Stimulated activated effector memory CD8-positive, alpha-beta T cell treated with anti-CD3 and anti-CD28 coated beads, Interleukin-12 subunit alpha, Interleukin-12 subunit beta, amount 100 ng/mL, for 72 hours (primary cell): ENCODE results near the gene CA9.

Experiments
- ATAC-seq: fragments of 150-1000 bp; cut with Tn5 transposase; 2 replicates; pipeline ENCODE4 v1.10.0; 2021
- DNase-seq, 2 donors: peaks; one replicate each; pipeline ENCODE4 v3.0.0; 2021 to 2022; ENCODE audit warnings: low spot score in 2 of 2
- H3K27ac Mint-ChIP-seq: one replicate; pipeline ENCODE4 v1.8.0; 2022; ENCODE audit warnings: mild to moderate bottlenecking, mixed read lengths
- H3K36me3 Mint-ChIP-seq: one replicate; pipeline ENCODE4 v1.8.0; 2022; ENCODE audit warnings: mild to moderate bottlenecking, mixed read lengths
- H3K4me1 Mint-ChIP-seq: one replicate; pipeline ENCODE4 v1.8.0; 2022; ENCODE audit warnings: mixed read lengths
- H3K4me3 Mint-ChIP-seq: one replicate; pipeline ENCODE4 v1.8.0; 2022; ENCODE audit warnings: mild to moderate bottlenecking, mixed read lengths
- H3K9me3 Mint-ChIP-seq: one replicate; pipeline ENCODE4 v1.8.0; 2022; ENCODE audit warnings: mixed read lengths

CA9 gene

DNA sequence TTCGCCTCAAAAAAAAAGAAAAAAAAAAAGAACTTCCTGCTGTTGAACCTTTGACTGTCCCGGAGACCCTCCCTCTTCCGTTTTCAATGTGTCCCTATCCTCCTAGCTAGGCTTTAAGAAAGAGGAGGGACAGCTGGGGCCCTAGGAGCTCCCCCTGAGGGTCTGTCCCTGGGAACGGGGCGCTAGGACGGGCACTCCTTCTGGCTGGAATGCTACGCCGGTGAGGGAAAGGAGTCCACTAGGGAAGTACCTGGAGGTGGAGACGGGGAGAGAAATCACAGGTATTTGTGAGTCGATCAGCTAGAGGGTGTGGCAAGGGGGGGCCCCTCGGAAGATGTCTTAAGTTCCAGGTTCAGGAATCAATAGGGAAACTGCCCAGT lies 27.6 kb upstream of the CA9 start:
- ATAC-seq = no peak
- peak overlapping the region; percentile 96 for H3K27ac Mint-ChIP-seq
- H3K36me3 Mint-ChIP-seq = peaks cover 52% of the 10 kb centered on the region
- H3K9me3 Mint-ChIP-seq = no peaks in the 10 kb centered on the region
- peak overlapping the region; percentile 89 for H3K4me3 Mint-ChIP-seq
- H3K4me1 Mint-ChIP-seq = peaks cover 58% of the 10 kb centered on the region
- DNase-seq = no peak

DNA sequence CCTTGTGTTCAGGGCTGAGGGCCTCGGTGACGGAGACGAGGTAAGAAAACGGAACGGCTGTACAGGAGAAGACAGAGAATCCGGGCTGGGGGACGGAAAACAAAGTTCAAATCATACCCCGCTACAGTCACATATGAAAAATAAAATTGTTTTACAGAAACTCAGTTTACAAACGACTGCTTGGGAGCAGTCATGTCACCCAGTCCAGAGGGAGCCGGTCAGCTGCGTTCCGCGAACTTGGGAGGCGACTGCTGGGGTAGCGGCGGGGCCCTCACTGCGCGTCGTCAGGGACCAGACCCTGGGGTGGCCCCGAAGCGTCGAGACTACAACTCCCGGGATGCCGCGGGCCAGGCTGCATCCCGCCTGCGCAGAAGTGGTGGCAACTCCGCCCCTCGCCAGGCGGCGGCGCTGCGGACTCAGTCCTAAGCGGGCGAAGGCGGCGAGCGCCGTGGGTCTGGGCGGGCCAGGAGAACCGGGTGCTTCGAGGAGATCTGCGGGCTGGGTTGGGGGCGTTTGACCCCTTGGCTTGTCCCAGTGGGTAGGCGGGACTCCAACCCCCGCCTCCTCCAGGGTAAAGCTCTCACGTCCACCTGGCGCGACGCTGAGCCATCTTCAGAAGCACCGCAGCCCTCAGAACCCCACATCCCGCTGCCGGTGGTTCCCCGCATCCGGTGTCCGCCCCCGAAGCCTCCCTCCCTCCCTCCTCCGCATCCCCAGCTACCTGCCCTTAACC lies 27.0 kb upstream of the CA9 start:
- Mint-ChIP-seq H3K4me3 (peak overlapping the region; percentile 89), H3K27ac (peak overlapping the region; percentile 96), H3K4me1 (peaks cover 58% of the 10 kb centered on the region), H3K9me3 (no peaks in the 10 kb centered on the region), H3K36me3 (peaks cover 52% of the 10 kb centered on the region)
- DNase-seq = peak; percentile 96
- peak; percentile 92 for ATAC-seq

DNA sequence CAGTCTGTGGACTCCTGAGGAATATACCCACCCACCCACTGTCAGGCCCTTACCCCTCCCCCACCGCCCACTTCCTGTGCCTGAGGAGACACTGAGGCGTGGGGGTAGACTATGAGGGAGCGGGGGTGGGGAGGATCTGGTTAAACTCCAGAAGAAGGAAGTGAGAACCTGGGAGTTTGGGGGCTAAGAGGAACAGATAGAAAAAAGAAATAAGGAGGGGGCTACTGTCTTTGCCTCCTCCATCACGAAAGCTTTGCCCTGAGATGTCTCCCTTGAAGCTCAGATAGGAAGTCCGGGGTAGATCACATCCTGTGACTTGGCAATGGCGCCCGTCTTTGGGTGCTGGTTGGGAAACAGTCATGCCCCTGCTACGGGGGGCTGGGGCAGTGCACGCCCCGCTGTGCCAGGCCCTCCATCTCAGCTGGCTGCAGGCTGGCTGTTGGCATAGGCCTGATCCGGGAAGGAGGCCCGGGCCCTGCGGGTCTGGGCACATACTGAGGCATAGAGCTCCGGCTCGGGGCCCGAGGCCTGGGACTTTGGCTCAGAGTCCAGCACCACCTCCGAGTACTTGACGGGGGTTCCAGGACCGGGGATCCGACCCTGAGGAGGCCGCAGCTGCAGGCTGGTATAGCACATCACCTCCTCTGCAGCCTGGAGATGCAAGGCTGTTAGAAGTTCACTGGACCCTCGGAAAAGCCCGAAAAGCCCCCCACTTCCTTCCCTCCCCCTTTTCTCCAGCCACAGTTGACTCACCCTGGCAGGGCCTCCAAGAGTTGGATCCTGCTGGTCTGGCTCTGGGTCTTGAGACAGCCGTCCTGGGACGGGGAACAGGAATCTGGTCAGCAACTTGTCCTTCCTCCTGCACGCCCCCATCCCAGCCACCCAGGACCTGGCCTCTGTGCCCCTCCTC lies 24.0 kb upstream of the CA9 start:
- H3K4me3 Mint-ChIP-seq = peak overlapping the region; percentile 89
- DNase-seq = peak in 1 of 2 donors; percentile 74
- H3K27ac Mint-ChIP-seq = peak overlapping the region; percentile 96
- H3K9me3 Mint-ChIP-seq = no peaks in the 10 kb centered on the region
- H3K4me1 Mint-ChIP-seq = peaks cover 54% of the 10 kb centered on the region
- no peak for ATAC-seq
- peaks cover 37% of the 10 kb centered on the region for H3K36me3 Mint-ChIP-seq

DNA sequence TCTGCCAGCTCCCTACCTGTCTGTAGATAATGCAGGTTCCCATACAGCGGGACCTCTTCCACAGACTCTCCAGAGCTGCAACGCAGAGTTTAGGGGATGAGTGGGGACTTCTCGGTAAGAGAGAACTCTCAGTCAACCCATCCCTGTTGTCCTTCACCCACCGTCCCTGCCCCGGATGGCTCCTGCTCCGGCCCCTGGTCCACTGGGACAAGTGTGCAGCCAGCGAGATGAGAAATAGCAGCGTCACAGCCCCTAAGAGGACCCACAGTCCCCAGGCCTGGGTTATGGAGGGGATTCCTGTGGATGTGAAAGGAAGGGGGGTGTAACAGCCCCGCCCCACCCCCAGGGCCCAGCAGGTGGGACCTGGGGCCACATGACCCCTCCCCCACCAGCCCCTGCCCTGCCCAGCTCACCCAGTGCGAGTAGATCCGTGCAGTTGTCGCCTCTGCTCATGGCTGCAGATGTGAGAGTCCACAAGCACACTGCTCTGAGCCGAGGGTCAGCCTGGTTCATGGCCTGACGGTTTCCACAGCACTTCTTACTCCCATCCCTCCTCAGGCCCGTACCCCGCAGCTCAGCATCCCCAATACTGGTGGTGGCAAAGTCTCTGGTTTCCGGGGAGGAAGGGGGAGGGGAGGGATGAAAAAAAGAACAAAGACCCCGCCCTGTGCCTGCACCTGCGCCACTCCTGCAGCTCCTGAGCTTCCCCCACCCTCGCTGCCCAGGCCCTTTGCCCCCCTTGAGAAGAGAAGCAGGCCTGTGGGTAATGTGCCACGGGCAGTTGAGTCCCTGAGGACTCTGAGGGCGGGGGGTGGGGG lies 23.2 kb upstream of the CA9 start, which contains the start of gene SIT1:
Gene SIT1 (minus strand): TSS at position 591 of the 818 bp plus-strand sequence. CDS start 78 bp downstream, at position 513.
- Mint-ChIP-seq H3K27ac (peak within 1 kb of the TSS; percentile 96), H3K4me1 (peaks cover 51% of the 10 kb centered on the region), H3K36me3 (peaks cover 33% of the 10 kb centered on the region), H3K4me3 (peak within 1 kb of the TSS; percentile 89), H3K9me3 (no peaks in the 10 kb centered on the region)
- peak in 1 of 2 donors; percentile 72 for DNase-seq
- ATAC-seq = peak; percentile 24

DNA sequence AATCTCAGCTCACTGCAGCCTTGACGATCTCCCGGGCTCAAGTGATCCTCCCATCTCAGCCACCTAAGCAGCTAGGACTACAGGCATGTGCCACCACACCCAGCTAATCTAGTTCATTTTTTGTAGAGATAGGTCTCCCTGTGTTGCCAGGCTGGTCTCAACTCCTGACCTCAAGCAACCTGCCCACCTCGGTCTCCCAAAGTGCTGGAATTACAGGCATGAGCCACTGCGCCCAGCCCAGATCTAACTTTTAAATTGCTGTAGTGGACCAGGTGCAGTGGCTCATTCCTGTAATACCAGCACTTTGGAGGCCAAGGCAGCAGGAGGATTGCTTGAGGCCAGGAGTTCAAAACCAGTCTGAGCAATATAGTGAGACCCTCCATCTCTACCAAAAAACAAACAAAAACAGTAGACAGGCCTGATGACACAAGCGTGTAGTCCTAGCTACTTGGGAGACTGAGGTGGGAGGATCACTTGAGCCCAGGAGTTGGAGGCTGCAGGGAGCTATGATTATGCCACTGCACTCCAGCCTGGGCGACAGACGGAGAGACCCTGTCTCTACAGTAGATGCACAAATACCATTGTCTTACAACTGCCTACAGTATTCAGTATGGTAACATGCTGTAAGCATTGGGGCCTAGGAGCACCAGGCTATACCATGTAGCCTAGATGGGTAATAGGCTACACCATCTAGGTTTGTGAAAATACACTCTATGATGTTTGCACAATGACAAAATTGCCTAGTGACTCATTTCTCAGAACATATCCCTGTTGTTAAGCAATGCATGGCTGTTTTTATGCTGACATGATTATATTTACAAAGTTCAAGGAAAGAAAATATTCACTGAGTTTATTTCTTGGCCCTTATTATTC lies 21.5 kb upstream of the CA9 start:
- Mint-ChIP-seq H3K4me1 (peaks cover 58% of the 10 kb centered on the region), H3K4me3 (peak overlapping the region; percentile 89)

DNA sequence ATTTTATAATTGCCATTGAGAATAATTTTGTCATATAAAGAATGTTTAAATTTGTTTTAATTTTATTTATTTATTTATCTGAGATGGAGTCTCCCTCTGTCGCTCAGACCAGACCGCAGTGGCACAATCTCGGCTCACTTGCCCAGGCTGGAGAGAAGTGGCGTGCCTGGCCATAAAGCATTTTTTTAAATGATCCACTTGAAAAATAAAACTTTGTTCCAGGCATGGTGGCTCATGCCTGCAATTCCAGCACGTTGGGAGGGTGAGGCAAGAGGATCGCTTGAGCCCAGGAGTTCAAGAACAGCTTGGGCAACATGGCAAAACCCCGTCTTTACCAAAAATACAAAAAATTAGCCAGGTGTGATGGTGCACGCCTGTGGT lies 20.9 kb upstream of the CA9 start:
- DNase-seq (no peak), ATAC-seq (no peak)
- H3K9me3 Mint-ChIP-seq = no peaks in the 10 kb centered on the region
- peaks cover 33% of the 10 kb centered on the region for H3K36me3 Mint-ChIP-seq
- H3K27ac Mint-ChIP-seq = no peak overlapping the region
- H3K4me3 Mint-ChIP-seq = no peak overlapping the region
- H3K4me1 Mint-ChIP-seq = peaks cover 58% of the 10 kb centered on the region

More for the DNA sequence above, 21.5 kb upstream of the CA9 start:
- Mint-ChIP-seq H3K36me3 (peaks cover 32% of the 10 kb centered on the region), H3K27ac (peak overlapping the region; percentile 96), H3K9me3 (no peaks in the 10 kb centered on the region)
- peak; percentile 4 for ATAC-seq
- no peak for DNase-seq

DNA sequence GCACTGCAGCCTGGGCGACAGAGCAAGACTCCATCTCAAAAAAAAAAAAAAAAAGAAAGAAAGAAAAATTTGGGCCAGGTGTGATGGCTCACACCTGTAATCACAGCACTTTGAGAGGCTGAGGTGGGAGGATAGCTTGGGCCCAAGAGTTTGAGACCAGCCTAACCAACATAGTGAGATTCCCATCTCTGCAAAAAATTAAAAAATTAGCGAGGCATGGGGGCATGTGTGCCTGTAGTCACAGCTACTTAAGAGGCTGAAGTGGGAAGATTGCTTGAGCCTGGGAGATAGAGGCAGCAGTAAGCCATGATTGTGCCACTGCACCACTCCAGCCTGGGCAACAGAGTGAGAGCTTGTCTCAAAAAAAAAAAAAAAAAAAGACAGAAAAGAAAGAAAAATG lies 20.1 kb upstream of the CA9 start:
- peaks cover 39% of the 10 kb centered on the region for H3K36me3 Mint-ChIP-seq
- H3K9me3 Mint-ChIP-seq = no peaks in the 10 kb centered on the region
- no peak overlapping the region for H3K4me3 Mint-ChIP-seq
- ATAC-seq (no peak), DNase-seq (no peak)
- peak overlapping the region; percentile 45 for H3K27ac Mint-ChIP-seq
- H3K4me1 Mint-ChIP-seq = peaks cover 54% of the 10 kb centered on the region

DNA sequence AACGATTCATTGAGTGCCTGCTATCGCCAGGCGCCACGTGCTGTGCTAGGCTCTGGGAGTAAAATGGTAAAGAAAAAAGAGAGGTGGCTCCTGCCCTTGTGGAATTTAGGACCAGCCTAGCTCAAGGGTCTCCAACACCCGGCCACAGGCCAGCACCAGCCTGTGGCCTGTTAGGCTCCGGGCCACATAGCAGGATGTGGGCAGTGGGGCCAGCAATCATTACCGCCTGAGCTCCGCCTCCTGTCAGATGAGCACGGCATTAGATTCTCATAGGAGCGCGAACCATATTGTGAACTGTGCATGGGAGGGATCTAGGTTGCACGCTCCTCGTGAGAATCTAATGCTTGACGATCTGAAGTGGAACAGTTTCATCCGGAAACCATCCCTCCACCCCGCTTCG lies 17.4 kb upstream of the CA9 start:
- ATAC-seq (no peak), DNase-seq (no peak)
- H3K4me1 Mint-ChIP-seq = peaks cover 62% of the 10 kb centered on the region
- H3K27ac Mint-ChIP-seq = peak overlapping the region; percentile 100
- peaks cover 57% of the 10 kb centered on the region for H3K36me3 Mint-ChIP-seq
- peak overlapping the region; percentile 89 for H3K4me3 Mint-ChIP-seq
- no peaks in the 10 kb centered on the region for H3K9me3 Mint-ChIP-seq

DNA sequence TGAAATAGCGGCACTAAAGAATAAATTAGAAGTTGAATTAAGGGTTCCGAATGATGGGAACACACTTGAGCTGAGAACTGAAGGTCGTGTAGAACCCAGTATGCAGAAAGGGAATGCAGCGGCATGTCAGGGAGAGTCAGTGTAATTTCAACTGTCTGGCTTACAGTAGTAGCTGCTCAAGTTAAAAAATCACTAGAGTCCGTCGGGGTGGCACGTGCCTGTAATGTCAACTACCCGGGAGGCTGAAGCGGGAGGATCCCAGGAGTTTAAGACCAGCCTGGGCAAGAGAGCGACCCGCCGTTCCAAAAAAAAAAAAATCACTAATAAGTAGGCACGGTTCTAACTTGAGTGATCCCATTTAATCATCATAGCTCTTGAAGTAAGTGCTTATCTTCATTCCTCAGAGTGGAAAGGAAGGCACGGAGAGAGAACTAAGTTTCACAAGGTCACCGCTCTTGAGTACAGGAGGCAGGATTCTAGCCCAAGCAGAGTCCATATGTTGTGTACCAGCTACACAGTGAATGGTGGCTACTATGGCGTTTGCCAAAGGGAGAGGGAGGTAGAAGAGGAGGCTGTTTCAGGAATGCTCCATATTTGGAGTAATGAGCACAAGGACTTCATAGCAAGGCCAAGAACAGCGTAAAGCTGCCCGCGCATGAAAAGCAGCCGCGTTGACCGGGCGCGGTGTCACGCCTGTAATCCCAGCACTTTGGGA lies 16.7 kb upstream of the CA9 start:
- Mint-ChIP-seq H3K4me3 (peak overlapping the region; percentile 89), H3K4me1 (peaks cover 60% of the 10 kb centered on the region), H3K36me3 (peaks cover 64% of the 10 kb centered on the region), H3K9me3 (no peaks in the 10 kb centered on the region), H3K27ac (peak overlapping the region; percentile 100)
- no peak for ATAC-seq
- DNase-seq = no peak

DNA sequence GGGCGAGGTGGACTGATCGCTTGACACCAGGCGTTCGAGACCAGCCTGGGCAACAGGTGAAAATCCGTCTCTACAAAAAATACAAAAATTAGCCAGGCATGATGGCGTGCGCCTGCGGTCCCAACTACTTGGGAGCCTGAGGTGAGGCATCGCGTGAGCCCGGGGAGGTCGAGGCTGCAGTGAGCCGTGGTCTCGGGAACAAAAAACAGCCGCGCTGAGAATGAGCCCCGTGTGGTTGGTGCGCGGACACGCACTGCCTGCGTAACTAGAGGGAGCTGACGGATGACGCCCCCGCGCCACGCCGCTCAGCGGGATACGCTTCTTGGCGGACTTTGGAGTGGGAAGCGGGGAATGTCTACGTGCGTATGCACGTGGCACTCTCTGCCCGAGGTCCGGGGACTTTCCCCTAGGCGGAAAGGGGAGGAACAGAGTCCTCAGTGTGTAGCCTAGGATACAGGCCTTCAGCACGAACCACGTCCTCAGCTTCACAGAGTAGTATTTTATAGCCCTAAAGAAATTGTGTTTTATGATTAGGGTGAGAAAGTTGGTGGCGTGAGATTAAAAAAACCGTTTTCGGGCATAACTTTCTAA lies 16.1 kb upstream of the CA9 start, which contains the start of gene RMRP:
Gene RMRP (minus strand): TSS at position 474 of the 591 bp plus-strand sequence.
- Mint-ChIP-seq H3K27ac (peak within 1 kb of the TSS; percentile 100), H3K9me3 (no peaks in the 10 kb centered on the region), H3K4me3 (peak within 1 kb of the TSS; percentile 89), H3K4me1 (peaks cover 62% of the 10 kb centered on the region), H3K36me3 (peaks cover 70% of the 10 kb centered on the region)
- peak; percentile 94 for ATAC-seq
- peak; percentile 74 to 95 for DNase-seq

DNA sequence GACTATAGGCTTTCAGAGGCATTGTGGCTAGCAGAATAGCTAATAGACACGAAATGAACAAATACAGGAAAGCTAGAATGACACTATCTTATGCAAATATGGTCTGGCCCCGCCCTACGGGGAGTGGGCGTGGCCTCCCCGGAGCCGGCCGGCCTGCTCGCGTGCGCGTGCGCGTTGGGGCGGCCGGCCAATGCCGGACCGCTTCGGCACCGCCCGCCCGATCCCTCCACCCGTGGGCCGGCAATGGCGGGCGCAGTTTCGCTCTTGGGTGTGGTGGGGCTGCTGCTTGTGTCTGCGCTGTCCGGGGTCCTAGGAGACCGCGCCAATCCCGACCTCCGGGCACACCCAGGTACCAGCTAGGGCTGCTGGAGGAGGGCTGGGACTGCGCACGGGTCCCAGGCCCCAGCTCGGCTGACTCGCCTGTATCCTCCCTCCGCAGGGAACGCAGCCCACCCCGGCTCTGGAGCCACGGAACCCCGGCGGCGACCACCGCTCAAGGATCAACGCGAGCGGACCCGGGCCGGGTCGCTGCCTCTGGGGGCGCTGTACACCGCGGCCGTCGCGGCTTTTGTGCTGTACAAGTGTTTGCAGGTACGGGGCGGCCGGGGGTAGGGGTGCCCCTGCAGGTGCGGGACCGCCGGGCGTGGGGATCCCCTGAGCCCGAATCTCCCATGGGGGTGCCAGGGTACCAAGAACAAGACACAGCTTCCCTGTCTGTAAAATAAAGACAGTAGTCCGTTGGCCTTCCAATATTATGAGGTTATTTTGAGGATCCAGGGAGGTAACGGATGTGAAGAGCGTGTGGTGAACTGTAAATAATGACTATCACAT lies 15.4 kb upstream of the CA9 start, which contains the start of gene CCDC107:
Gene CCDC107 (plus strand): TSS at position 156 of the 831 bp plus-strand sequence. CDS start 88 bp downstream, at position 244.
- Mint-ChIP-seq H3K36me3 (peaks cover 71% of the 10 kb centered on the region), H3K9me3 (no peaks in the 10 kb centered on the region), H3K4me1 (peaks cover 69% of the 10 kb centered on the region), H3K4me3 (peak within 1 kb of the TSS; percentile 89), H3K27ac (peak within 1 kb of the TSS; percentile 100)
- ATAC-seq = peak; percentile 74
- DNase-seq = peak; percentile 88 to 93

DNA sequence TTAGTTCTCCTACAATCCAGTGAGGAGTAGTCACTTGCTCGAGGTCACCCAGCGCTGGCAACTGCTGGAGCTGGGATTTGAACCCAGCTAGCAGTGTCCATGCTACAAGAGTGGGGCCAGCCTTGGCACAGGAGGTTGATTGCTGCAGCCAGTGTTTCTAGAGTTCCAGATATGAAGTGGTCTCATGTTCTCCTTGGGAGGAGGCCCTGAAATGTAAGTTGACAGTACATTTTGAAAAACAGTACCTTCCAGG lies 14.8 kb upstream of the CA9 start:
- Mint-ChIP-seq H3K36me3 (peaks cover 76% of the 10 kb centered on the region), H3K4me3 (peak overlapping the region; percentile 89), H3K4me1 (peaks cover 73% of the 10 kb centered on the region), H3K9me3 (no peaks in the 10 kb centered on the region), H3K27ac (peak overlapping the region; percentile 100)
- DNase-seq (no peak), ATAC-seq (no peak)

DNA sequence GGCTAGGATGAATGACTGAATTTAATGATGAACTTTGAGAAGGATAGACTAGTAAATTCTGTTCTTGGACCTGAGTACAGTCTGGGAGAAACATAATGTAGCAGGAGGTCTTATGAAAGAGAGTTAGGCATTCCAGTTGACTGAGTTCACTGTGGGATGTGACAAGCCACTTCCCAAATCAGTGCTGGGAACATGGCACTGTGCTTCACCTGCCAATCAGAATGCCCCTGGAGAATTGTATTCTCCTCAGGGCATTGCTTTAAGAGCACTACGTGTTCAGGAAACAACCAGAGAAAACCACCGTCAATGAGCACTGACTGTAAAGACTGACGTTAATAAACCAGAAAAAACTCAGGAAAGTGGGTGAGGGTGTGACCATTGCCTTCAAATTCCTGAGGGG lies 14.4 kb upstream of the CA9 start:
- DNase-seq (no peak), ATAC-seq (no peak)
- H3K4me3 Mint-ChIP-seq = peak overlapping the region; percentile 89

More for the DNA sequence above, 14.4 kb upstream of the CA9 start:
- H3K27ac Mint-ChIP-seq = peak overlapping the region; percentile 100
- peaks cover 77% of the 10 kb centered on the region for H3K4me1 Mint-ChIP-seq
- no peaks in the 10 kb centered on the region for H3K9me3 Mint-ChIP-seq
- H3K36me3 Mint-ChIP-seq = peaks cover 80% of the 10 kb centered on the region
